ENCODE data around the gene TRIM44. TPM values are rescaled to one million over a fixed set of nuclear protein-coding genes. Genes with fewer than 3 reads are reported as not detected.

Gene TRIM44
- total RNA-seq, 1 donor from 2014 or later, result 21.5 TPM

DNA sequence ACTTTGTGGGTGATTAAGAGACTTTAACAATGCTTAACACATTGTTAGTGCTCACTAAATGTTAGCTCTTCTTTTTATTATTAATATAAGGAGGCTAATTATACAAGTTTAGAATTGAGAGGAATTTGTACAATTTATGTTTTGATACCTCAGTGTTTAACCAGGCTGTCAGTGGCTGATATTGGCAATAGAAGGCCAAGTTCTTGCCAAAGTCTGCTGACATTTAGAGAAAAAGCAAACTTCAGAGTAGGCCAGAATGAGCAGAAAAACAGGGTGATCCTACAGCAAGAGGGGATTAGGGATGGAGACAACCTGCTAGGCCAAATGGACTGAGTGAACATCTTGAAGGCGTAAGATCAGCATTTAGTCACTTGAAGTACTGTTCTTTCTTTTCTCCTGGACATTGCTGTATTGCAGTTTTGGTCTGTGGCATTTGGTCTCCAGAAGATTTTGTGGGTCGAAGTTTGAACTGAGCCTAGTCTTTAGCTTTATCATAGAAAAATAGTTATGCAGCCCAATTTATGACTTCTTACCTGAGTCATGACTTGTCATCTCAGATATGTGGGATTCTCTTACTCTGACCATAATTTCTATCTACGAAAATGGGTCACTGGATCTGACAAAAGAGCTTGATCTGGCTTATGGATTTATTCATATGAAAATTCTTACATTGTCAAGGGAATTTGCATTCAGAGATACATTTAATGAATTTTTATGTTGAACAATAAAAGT, 9.0 kb downstream of the TRIM44 start:
- DNase-seq (ENCODE audit: low read depth, low spot score), result no peak

DNA sequence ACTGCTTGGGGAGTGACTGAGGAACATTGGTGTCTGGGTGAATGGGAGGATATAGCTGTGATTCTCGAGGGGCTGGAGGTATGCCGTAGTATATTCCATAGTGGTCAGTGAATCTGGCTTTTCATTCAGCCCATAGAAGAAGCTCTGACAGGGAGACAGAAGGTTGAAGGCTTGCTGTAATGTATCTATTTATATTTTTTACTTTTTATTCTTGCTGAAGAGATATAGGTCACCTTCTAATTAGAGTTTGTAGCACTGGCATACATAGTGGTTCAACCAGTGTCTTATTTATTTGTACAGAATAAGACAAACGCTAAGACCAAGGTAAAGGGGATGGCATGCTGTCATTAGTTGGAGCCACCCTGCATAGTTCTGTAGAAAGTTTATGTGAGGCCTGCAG, 10.0 kb downstream of the TRIM44 start:
- no peak for DNase-seq (ENCODE audit: low read depth, low spot score)

DNA sequence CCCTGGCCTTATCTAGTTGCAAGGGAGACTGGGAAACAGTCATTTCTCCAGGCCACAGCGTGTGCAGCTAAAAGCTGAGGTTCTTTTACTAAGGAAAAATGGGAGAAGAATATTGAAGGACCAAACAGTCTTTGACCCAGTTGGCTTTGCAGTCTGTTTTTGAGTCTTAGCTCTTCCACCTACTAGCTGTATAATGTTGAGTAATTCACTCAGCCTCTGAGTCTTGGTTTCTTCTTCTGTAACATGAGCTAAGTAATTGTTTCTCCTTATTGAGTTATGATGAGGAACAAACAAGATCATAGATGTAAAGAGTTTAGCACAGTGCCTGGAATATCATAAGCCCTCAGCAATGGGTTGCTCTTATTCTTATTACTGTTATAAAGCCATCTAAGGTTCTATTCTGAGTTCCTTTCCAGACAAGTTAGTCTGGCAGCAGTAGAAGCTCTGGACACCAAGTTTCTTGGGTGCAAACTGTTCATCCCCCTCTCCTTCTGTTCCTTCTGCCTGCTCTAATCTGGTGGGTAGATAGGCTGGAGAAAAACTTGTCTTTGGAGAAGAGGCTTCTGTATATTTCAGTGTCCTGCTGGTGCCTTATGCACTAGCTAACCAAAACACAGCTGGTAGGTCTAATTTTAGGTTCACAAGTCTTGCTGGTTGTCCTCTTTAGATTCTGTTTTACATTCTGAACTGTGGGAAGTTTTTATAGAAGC, 13.5 kb downstream of the TRIM44 start:
- DNase-seq (ENCODE audit: low read depth, low spot score), result no peak

DNA sequence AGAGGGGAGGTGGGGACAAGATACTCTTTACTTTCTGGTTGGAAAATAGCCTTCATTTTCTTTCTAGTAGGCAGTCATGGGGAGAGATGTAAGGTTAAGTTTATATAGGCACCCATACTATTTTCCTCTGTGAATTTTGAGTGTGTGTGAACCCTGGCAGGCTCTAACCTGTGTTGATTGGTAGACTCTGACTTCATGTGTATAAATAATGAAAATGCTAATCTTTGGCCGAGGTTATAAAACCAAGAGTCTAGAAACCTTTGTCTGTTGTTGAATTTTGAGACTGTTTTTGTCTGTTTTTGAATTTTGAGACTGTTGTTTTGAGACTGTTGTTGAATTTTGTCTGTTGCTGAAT, 14.0 kb downstream of the TRIM44 start:
- DNase-seq (ENCODE audit: low read depth, low spot score), result no peak

DNA sequence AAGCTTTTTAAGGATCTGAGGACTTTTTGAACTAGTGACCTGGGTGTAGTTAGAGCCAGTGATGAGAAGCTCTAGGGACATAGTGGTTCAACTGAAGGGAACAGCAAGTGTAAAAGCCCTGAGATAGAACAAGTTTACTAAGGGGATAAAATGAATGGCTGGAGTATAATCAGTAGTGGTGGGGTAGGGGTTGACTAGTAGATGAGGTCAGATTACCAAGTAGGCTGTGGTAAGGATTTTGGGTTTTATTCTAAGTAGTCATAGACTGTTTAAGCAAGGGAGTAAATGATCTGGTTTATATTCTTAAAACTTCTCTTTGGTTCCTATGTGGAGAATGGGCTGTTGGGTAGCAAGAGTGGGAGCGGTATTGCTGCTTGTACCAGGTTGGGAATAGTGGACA, 15.3 kb downstream of the TRIM44 start:
- DNase-seq (ENCODE audit: low read depth, low spot score), result no peak

DNA sequence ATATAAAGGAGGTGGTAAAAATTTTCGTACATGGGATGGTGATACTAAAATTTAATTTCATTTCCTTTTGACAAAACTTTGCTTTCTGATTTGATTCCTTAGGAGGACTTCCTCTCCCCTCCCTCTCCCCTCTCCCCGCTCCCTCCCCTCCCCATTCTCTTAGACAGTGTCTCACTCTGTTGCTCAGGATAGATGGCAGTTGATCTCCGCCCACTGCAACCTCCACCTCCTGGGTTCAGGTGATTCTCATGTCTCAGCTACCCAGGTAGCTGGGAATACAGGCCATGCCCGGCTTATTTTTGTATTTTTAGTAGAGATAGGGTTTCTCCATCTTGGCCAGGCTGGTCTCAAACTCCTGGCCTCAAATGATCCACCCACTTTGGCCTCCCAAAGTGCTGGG, 15.9 kb downstream of the TRIM44 start:
- DNase-seq (ENCODE audit: low read depth, low spot score), result no peak

DNA sequence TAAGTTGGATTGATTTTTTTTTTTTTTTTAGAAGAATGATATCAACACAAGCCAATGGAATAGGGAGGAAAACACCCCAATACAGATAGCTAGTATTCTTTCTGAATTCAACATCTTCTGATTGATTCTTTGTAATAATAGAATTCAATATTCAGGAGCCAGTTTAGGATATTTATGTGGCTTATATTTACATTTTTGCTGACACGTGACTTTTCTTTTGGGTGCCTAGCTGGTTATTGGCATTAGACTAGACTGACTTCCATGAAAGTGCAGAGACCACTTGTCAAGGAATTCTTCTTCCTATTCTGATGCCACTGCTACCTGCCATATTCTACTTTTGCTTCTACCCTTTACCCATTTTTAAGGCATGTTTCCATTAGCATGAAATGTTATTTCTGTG, 16.4 kb downstream of the TRIM44 start:
- no peak for DNase-seq (ENCODE audit: low read depth, low spot score)

DNA sequence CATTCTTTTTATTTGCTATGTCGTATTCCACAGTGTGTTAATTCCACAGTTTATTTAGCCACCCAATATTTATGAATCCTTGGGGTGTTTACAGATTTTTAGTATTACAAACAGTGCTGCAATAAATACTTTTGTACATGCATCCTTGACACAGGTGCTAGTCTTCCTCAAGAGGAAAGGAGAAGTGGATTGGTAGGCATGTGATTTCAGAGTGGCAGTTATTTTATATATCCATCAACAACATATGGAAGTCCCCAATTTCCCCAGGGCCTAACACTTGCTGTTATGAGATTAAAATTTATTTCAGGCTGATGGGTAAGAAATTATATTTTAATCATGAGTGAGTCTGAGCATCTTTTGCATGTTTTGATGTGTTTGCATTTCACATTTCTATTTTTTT, 17.9 kb downstream of the TRIM44 start:
- no peak for DNase-seq (ENCODE audit: low read depth, low spot score)

DNA sequence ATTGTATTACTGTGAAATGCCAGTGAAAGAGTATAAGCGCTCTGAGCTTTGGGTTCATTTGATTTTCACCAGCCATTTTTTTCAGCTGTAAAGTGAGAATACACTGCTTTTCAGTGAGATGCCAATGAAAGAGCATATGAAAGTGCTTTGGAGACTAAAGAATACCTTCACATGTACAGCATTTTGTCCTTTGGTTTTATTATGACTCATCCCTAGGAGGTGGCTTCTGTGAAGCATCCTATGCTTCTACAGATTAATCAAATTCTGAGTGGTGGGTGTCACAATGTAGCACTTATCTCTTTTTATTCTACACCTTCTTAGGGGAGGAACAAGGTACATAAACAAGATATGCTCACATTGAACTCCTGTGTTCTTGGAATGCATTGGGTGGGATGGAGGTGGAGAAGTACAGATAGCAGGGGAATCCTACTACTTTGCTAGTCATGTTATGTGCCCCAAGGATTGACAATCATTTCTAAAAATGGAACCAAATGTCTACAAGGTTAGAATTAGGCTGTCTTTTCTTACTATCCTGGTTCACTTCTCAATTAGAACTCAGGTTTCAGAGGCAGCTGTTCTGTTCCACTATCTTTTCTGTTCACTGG, 18.7 kb downstream of the TRIM44 start:
- DNase-seq (ENCODE audit: low read depth, low spot score), result no peak

DNA sequence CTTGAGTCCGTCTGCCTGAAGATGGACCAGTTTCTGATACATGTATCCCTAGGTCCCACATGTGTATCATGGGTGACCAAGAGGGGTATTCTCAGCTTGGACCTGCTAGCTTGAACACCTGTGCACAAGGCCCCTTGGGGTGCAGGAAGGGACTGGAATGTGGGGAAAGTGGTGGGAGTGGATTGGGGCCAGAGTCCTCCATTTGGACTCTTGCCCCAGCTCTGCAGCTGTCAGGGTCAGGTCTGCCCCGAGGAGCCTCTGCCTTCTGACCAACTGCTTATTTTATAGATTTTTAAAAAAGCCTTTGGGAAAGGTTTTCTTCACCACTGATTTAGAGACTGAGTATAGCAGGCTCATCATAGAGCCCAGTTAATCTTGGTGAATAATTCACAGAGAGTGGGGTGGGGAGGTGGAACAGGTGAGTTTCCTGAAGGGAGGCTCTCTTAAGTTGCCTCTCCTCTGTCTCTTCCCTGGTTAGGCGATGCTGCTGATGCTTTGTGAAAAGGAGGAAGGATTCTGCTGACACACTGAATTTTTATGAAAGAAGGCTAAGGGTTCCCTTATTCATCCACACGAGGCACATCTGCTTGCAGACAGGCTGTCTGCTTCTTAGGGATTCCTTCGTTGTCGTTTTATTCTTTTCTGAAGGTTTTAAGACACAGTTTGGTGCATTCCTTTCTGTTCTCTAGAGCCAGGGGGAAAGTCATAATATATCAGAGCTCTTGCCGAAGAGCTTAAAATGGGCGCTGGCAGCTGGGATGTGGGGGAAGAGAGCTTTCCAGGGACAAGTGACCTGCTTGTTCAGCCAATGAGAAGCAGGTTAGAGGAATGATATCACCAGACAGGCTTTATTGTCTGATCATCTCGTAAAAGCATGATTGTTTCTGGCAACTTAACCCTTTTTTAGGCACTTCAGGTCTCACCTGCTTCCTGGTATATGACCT, 19.9 kb downstream of the TRIM44 start:
- no peak for DNase-seq (ENCODE audit: low read depth, low spot score)

DNA sequence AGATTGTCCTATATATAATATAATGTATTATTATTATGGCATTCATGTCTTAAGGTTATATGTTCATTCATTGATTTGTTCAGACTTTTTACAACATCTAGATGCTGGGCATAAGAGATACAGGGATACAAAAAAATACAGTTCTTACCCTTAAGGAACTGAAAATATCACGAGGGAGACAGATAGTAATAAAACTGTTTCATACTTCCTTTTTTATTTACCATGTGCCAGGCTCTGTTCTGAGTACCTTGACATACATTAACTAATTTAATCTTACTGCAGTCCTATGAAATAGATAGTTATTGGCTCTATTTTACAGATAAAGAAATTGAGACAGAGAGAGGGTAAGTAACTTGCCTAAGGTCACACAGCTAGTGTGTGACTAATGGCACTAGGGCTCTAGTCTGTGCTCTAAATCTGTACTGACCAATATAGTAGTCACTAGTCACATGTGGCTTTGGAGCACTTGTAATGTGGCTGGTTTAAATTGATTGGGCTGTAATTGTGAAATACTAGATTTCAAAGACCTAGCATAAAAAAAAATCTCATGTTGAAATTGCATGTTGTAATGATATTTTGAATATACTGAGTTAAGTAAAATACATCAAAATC, 21.3 kb downstream of the TRIM44 start:
- DNase-seq (ENCODE audit: low read depth, low spot score), result no peak

DNA sequence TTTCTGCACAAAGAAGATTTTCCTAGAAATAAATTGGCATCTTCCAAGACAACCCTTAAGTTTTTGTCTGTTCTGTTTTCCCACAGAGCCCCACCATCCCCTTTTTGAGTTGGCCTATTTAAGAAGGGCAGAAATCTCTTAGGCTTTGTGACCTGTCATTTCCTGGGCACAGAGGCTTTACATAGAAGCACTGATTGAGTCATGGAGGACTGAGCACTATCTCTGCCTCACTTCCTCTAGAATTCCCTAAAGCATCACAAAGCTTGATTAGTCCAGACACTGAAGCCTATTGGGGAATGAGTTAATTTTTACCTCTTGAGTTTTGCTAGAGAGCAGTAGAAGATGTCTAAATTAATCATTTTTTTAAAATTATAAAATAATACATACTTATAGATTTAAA, 25.4 kb downstream of the TRIM44 start:
- peak; percentile 11 for DNase-seq (ENCODE audit: low read depth, low spot score)

DNA sequence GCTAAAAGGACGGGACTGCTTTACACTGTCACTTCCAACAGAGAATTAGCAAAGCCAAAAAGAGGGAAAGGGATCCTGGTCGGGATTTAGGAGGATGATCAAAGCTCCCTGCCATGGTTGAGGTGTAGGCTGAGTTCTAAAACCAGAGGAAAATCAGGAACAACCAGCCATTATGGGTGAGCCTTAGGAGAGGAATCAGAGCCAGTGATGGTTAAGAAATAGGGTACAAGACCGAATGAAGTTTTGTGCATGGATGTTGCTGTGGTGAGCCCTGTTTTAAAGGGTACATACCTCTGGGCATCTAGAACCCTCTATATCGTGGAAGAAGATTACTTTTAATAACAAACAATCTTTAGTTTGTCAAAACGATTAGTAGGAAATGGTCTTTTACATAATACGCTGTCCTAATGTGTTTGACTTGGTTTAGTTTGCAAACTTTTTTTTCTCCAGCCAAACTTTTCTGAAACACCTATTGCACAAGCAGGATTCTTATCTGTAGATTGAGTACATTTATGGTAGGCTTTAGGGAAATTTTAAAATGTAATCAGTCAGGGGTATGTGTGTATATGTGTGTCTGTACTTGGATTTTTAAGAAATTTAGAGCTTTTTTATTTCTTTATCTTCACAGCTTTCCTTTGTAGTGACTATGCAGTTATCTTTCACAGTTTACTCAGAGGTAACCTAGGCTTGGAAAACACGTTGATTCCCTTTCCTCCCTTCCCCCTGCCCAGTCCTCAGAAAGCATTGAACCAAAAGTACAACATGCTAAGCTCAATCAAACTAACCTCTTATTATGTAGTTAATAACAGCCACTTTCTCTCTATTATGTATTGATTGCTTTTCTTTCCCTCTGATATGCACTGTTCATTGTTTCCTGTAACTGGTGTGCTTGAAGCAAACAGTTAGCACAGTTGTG, 26.8 kb downstream of the TRIM44 start:
- DNase-seq (ENCODE audit: low read depth, low spot score), result no peak

DNA sequence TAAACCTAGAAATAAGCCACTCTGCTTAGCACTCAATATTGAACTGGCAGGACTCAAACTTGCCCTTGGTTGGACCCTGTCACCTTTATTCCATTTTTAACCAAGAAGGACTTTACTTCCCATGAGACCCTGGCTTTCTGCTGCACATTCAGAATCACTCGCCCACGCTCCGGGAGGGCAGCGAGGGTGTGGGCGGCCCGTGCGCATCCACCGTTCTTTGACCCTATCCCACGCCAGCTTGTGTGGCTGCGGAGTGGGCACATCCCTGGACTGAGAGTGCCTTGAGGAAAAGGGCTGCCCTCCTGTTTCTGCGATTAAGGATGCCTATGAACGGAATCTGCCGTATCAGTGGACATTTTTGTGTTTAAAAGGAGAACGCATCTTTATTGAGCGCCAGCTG, 39.6 kb downstream of the TRIM44 start:
- no peak for DNase-seq (ENCODE audit: low read depth, low spot score)

DNA sequence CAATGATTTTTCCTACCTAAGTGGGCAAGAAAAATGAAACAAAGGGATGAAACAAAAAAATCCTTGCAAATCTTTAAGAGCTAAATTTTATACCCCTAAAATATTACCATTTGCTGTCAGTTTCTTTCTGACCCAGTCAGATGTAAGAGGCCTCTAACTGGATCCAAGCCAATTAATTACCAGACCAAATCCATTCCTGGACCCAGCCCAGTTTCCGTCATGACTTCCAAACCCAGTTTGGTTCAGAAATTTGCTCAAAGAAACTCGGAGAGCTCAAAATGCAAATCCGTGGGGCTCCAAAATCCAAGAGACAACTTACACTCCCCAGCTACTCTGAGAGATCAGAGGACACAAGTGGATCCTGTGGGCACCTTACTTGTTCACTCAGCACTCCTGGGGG, 46.8 kb downstream of the TRIM44 start:
- DNase-seq (ENCODE audit: low read depth, low spot score), result no peak

DNA sequence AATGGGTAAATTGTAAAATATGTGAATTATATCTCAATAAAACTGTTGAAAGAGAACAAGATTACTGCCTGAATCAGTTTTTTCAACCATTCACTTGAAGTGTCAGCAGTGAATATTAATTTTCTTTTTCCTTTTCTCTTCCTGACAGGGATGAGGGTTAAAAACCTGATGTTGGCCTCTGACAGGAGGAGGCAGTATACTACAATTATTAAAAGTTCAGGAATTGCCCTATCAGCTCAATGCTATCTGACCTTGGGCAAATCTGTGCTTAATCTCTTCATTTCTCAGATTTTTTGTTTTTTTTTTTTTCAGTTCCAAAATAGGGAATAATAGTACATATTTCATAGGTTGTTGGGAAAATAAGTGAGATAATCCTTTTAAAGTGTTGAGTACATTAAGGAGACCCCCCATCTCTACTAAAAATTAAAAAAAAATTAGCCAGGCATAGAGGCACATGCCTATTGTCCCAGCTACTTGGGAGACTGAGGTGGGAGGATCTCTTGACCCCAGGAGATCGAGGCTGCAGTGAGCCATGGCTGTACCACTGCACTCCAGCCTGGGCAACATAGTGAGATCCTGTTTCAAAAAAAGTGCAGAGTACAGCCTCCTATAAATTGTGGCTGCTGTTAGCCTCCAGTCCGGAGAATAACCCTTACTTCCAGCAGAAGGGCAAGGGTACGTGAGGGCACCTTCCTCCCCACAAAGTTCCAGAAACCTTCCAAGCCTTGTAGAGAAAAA, 48.8 kb downstream of the TRIM44 start:
- DNase-seq (ENCODE audit: low read depth, low spot score), result no peak

DNA sequence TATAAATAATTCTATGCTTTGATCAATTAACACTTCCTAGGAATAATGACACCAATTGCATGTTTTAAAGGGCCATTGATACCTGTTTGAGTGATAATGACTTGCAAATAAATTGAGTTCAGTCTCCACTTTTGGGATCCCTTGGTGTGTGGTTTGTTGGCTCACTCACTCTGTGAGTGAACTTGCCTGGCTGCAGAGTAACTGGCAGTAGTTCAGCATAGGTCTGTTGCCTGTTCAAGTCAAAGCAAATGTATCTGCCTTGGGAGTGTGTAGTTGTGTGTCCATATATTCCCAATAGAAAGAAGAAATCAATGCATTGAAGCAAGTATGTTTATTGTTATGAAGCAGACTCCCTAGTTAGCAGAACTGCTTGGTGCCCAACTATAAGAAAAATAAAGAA, 49.3 kb downstream of the TRIM44 start:
- no peak for DNase-seq (ENCODE audit: low read depth, low spot score)

DNA sequence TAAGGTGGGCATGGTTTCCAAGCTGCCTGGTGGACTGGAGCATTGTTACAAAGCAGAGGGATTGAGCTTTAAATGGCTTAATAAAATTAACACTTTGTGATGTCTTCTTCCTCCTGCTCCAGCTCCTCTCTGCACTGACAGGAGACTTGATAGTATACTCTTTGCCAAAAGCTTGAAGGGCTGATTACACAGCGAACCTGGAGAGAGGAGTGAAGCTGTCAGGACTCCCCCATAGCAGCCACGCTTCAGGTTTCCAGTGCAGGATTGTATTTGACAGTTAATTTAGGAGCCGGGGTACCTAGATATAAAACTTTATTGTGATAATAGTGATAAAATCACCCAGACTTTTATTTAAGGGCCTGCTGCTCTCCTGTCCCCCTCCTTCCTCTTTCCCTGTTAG, 50.0 kb downstream of the TRIM44 start:
- DNase-seq (ENCODE audit: low read depth, low spot score), result no peak

DNA sequence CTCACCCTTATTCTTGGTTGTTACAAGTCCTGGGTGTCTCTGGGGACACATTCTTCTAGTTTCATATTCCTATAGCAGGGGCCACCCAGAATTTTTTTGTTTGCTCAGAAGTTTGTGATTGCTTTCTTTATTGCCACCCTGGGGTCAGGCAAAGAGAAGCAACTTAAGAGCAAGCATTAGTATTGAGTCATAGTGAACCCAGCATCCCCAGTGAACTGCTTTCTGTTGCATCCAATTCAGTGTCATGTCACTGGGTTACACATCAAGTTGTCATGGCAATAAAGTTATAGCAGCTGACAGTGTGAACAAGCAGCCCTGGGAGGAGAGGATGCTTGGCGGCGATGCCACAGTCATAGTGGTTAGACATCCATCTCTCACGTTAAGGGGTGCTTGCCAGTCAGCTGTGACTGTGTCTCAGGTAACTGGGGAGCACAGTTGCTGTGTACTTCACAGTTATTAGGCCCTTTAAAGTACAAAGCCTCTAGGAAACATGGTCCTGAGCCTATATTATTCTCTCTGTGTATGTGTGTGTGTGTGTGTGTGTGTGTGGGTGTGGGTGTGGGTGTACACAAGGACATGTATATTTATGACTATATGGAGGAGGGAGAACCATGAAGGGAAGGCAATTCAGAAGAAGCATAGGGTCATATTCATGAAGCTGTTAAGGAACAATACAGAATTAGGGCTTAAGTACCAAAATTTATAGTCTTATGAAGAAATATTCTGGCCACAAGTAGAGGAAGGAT, 52.5 kb downstream of the TRIM44 start:
- DNase-seq (ENCODE audit: low read depth, low spot score), result no peak
